ENCODE measurements around the gene PC.

DNA sequence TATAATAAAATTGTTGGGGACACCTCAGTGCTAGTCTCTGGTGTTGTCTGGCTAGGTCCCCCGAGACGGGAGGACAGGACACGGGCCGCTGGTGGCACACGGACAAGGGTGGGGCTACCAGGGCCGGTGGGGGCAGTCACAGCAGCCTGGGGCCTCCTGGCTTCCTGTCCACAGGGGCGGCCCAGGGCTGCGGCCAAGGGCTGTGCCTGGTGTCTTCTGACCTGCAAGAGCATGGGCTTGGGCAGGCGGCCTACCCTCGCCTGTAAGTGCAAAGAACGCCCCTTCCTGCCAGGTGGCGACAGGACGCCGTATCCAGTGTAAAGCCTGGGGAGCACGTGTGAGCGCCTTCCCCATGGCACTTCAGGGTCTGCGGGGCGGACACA is 97.7 kb downstream of the PC start:
- TF ChIP-seq EZH2 (optimal IDR thresholded peaks at IDR 0.05; ENCODE audit: low read depth, low read length) = no peak
- TF ChIP-seq, protein P1, sequence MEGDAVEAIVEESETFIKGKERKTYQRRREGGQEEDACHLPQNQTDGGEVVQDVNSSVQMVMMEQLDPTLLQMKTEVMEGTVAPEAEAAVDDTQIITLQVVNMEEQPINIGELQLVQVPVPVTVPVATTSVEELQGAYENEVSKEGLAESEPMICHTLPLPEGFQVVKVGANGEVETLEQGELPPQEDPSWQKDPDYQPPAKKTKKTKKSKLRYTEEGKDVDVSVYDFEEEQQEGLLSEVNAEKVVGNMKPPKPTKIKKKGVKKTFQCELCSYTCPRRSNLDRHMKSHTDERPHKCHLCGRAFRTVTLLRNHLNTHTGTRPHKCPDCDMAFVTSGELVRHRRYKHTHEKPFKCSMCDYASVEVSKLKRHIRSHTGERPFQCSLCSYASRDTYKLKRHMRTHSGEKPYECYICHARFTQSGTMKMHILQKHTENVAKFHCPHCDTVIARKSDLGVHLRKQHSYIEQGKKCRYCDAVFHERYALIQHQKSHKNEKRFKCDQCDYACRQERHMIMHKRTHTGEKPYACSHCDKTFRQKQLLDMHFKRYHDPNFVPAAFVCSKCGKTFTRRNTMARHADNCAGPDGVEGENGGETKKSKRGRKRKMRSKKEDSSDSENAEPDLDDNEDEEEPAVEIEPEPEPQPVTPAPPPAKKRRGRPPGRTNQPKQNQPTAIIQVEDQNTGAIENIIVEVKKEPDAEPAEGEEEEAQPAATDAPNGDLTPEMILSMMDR (IDR thresholded peaks at IDR 0.05; ENCODE audit: low read length) = no peak

Data from MM.1S (cell line).